H1 (cell line): ENCODE results near the gene CDC42BPB. TPM values are rescaled to one million over a fixed set of nuclear protein-coding genes. Genes with fewer than 3 reads are reported as not detected.

Experiments used
- CTCF ChIA-PET: fragments of 300-600 bp; sonication (Branson Sonifier 250); formaldehyde crosslinking; loops from one replicate; lab custom pipeline; 2021; ENCODE audit not compliant: partially characterized antibody; lab: Charles Lee
- POLR2A ChIA-PET: fragments of 300-600 bp; sonication (Branson Sonifier 250); formaldehyde crosslinking; loops from one replicate; lab custom pipeline; 2021; ENCODE audit warnings: inconsistent platforms; ENCODE audit not compliant: partially characterized antibody; lab: Charles Lee
- DNase-seq, 2 experiments: peaks; one replicate each; pipeline versions ENCODE4 v3.0.0 to v3.0.0-alpha.2; 2010 to 2022; ENCODE audit warnings: low spot score in 2 of 2, low read depth in 1 of 2, mixed read lengths in 1 of 2
- FAIRE-seq: peaks from 2 replicates; lab custom pipeline; 2011; peaks lifted over from hg19 to GRCh38; lab: Jason Lieb, UNC
- H2AFZ ChIP-seq: 2 replicates; pipeline ENCODE4 v1.8.1; 2012; ENCODE audit warnings: low read length, inconsistent platforms
- H2AK5ac ChIP-seq: 2 replicates; pipeline ENCODE4 v1.6.1; 2013; ENCODE audit warnings: low read depth, low read length
- H2BK120ac ChIP-seq: replicated peaks from 2 replicates; pipeline ENCODE3; 2013; ENCODE audit warnings: low read depth, low read length, inconsistent platforms
- H2BK12ac ChIP-seq: 2 replicates; pipeline ENCODE4 v1.6.1; 2013; ENCODE audit warnings: low read depth, low read length
- H2BK15ac ChIP-seq: 2 replicates; pipeline ENCODE4 v1.6.1; 2013; ENCODE audit warnings: low read length
- H2BK20ac ChIP-seq: 2 replicates; pipeline ENCODE4 v1.6.1; 2013; ENCODE audit warnings: low read length
- H2BK5ac ChIP-seq: 2 replicates; pipeline ENCODE4 v1.6.1; 2013; ENCODE audit warnings: low read depth, low read length
- H3K14ac ChIP-seq: 2 replicates; pipeline ENCODE4 v1.6.1; 2013; ENCODE audit warnings: inconsistent platforms; ENCODE audit not compliant: insufficient read length
- H3K18ac ChIP-seq: 2 replicates; pipeline ENCODE4 v1.6.1; 2013; ENCODE audit warnings: low read length; ENCODE audit errors: extremely low read depth
- H3K23ac ChIP-seq: 2 replicates; pipeline ENCODE4 v1.6.1; 2013; ENCODE audit warnings: inconsistent platforms; ENCODE audit not compliant: insufficient read length
- H3K23me2 ChIP-seq: 2 replicates; pipeline ENCODE4 v1.6.1; 2013; ENCODE audit warnings: low read depth, low read length
- H3K27ac ChIP-seq: 2 replicates; pipeline ENCODE4 v1.6.1; 2011; ENCODE audit warnings: low read depth, low read length, inconsistent platforms
- H3K27me3 ChIP-seq, 4 experiments: replicated peaks in 1 of 4; 1 replicate in 1 of 4; 2 replicates in 3 of 4; pipeline versions ENCODE4 v1.6.1 to v1.8.1; 2011 to 2013; ENCODE audit warnings: low read length in 3 of 4, mild to moderate bottlenecking in 3 of 4, inconsistent platforms in 2 of 4, mixed read lengths in 2 of 4, moderate library complexity in 1 of 4; ENCODE audit not compliant: control insufficient read depth in 3 of 4, insufficient read depth in 3 of 4; ENCODE audit errors: extremely low read depth in 1 of 4
- H3K36me3 ChIP-seq, 4 experiments: 2 replicates each; pipeline versions ENCODE4 v1.6.1 to v1.8.1; 2011 to 2013; ENCODE audit warnings: mild to moderate bottlenecking in 4 of 4, low read length in 3 of 4, moderate library complexity in 2 of 4, control low read depth in 1 of 4, inconsistent platforms in 1 of 4; ENCODE audit not compliant: insufficient read depth in 4 of 4, control insufficient read depth in 2 of 4
- H3K4ac ChIP-seq: replicated peaks from 2 replicates; pipeline ENCODE3; 2013; ENCODE audit warnings: low read length, low read depth, mixed read lengths, inconsistent platforms; ENCODE audit not compliant: insufficient read length
- H3K4me1 ChIP-seq, 4 experiments: replicated peaks in 1 of 4; 1 replicate in 1 of 4; 2 replicates in 3 of 4; pipeline versions ENCODE4 v1.6.1 to v1.8.1; 2011 to 2013; ENCODE audit warnings: low read length in 3 of 4, inconsistent platforms in 2 of 4, mixed read lengths in 1 of 4; ENCODE audit not compliant: insufficient read depth in 4 of 4, control insufficient read depth in 3 of 4
- H3K4me2 ChIP-seq, 2 experiments: 2 replicates each; pipeline versions ENCODE4 v1.6.1 to v1.8.1; 2011 to 2013; ENCODE audit warnings: low read depth in 2 of 2, low read length in 2 of 2, control low read depth in 1 of 2, inconsistent platforms in 1 of 2, mild to moderate bottlenecking in 1 of 2; ENCODE audit not compliant: insufficient read depth in 1 of 2
- H3K4me3 ChIP-seq, 4 experiments: fragments of 200-600, 300-600 bp in 1 of 4; sonication (generic), shearing (Covaris generic), sonication (Bioruptor Twin) in 1 of 4; 2 replicates each; pipeline versions ENCODE4 v1.5.1 to v1.8.1; 2011 to 2016; ENCODE audit warnings: low read length in 4 of 4, low read depth in 3 of 4, control low read depth in 2 of 4, inconsistent platforms in 2 of 4, mild to moderate bottlenecking in 2 of 4, mixed read lengths in 1 of 4, moderate library complexity in 1 of 4; ENCODE audit not compliant: insufficient read depth in 2 of 4; ENCODE audit errors: extremely low read depth in 1 of 4
- H3K56ac ChIP-seq: replicated peaks from 2 replicates; pipeline ENCODE3; 2013; ENCODE audit warnings: low read depth, mild to moderate bottlenecking, mixed read lengths, low read length, inconsistent platforms; ENCODE audit not compliant: insufficient read length
- H3K79me1 ChIP-seq: 2 replicates; pipeline ENCODE4 v1.6.1; 2013; ENCODE audit warnings: low read depth, low read length, control low read depth
- H3K79me2 ChIP-seq, 2 experiments: 2 replicates each; pipeline versions ENCODE4 v1.6.1 to v1.8.1; 2012 to 2013; ENCODE audit warnings: low read length in 2 of 2, mild to moderate bottlenecking in 2 of 2, inconsistent platforms in 1 of 2; ENCODE audit not compliant: insufficient read depth in 2 of 2, control insufficient read depth in 1 of 2
- H3K9ac ChIP-seq, 4 experiments: replicated peaks in 1 of 4; 1 replicate in 1 of 4; 2 replicates in 3 of 4; pipeline versions ENCODE4 v1.6.1 to v1.8.1; 2011 to 2013; ENCODE audit warnings: low read depth in 3 of 4, low read length in 3 of 4, control low read depth in 2 of 4, mild to moderate bottlenecking in 2 of 4, moderate library complexity in 2 of 4, inconsistent platforms in 1 of 4; ENCODE audit errors: extremely low read depth in 1 of 4
- H3K9me3 ChIP-seq, 2 experiments: 2 replicates each; pipeline versions ENCODE4 v1.6.1 to v1.8.1; 2012 to 2013; ENCODE audit warnings: mild to moderate bottlenecking in 2 of 2, moderate library complexity in 2 of 2, control low read depth in 1 of 2, inconsistent platforms in 1 of 2, low read depth in 1 of 2, low read length in 1 of 2, mixed read lengths in 1 of 2; ENCODE audit not compliant: insufficient read depth in 2 of 2
- H4K20me1 ChIP-seq, 2 experiments: replicated peaks in 1 of 2; 2 replicates each; pipeline versions ENCODE3 to v1.8.1; 2011 to 2013; ENCODE audit warnings: inconsistent platforms in 2 of 2, low read length in 2 of 2, mild to moderate bottlenecking in 1 of 2; ENCODE audit not compliant: insufficient read depth in 2 of 2, control insufficient read depth in 1 of 2
- H4K5ac ChIP-seq: 2 replicates; pipeline ENCODE4 v1.6.1; 2013; ENCODE audit warnings: low read length, low read depth, mixed read lengths, inconsistent platforms; ENCODE audit not compliant: insufficient read length
- H4K8ac ChIP-seq: 2 replicates; pipeline ENCODE4 v1.8.0; 2013; ENCODE audit warnings: mild to moderate bottlenecking, moderate library complexity, low read length, inconsistent platforms; ENCODE audit not compliant: insufficient read depth; ENCODE audit errors: extremely low read depth
- H4K91ac ChIP-seq: replicated peaks from 2 replicates; pipeline ENCODE3; 2013; ENCODE audit warnings: low read length, mixed read lengths, inconsistent platforms; ENCODE audit not compliant: insufficient read length
- ASH2L ChIP-seq: fragments of 200-600, 300-600 bp; sonication (generic); IDR thresholded peaks from one replicate; pipeline ENCODE4 v1.7.1; 2017; ENCODE audit warnings: low read length
- BACH1 ChIP-seq: IDR thresholded peaks from 2 replicates; pipeline ENCODE4 v1.6.1; 2012; ENCODE audit warnings: low read length, improper control_type of control experiment
- CBX5 ChIP-seq: fragments of 300-800, 300-1000 bp; sonication (generic); IDR thresholded peaks from 2 replicates; pipeline ENCODE4 v1.7.1; 2016; ENCODE audit warnings: antibody characterized with exemption, low read length, low read depth
- CEBPB ChIP-seq: IDR thresholded peaks from 2 replicates; pipeline ENCODE4 v1.6.1; 2012; ENCODE audit warnings: low read depth, low read length
- CTBP2 ChIP-seq: IDR thresholded peaks from 2 replicates; pipeline ENCODE4 v1.7.0; 2011; ENCODE audit warnings: borderline replicate concordance, mild to moderate bottlenecking, moderate library complexity, mixed read lengths, low read length; ENCODE audit not compliant: insufficient read depth, insufficient read length
- JUN ChIP-seq: IDR thresholded peaks from 2 replicates; pipeline ENCODE4 v1.6.1; 2011; ENCODE audit warnings: low read depth, mild to moderate bottlenecking, improper control_type of control experiment, low read length
- KDM4A ChIP-seq: IDR thresholded peaks from one replicate; pipeline ENCODE4 v1.7.1; 2012; ENCODE audit warnings: low read depth, mild to moderate bottlenecking, moderate library complexity, low read length, inconsistent platforms; ENCODE audit not compliant: severe bottlenecking
- KDM5A ChIP-seq: fragments of 200-600 bp; IDR thresholded peaks from 2 replicates; pipeline ENCODE4 v1.7.1; 2012; ENCODE audit warnings: mild to moderate bottlenecking, low read length, inconsistent platforms, mixed read lengths
- PHF8 ChIP-seq: fragments of 200-600 bp; sonication (generic); conservative IDR thresholded peaks from 2 replicates; pipeline ENCODE4 v1.7.1; 2012; ENCODE audit warnings: low read depth, mild to moderate bottlenecking, inconsistent platforms, low read length, moderate library complexity
- TAF1 ChIP-seq: IDR thresholded peaks from 2 replicates; pipeline ENCODE4 v1.6.1; 2011; ENCODE audit warnings: mild to moderate bottlenecking, low read depth, low read length
- TBP ChIP-seq: IDR thresholded peaks from 2 replicates; pipeline ENCODE4 v1.6.1; 2011; ENCODE audit warnings: low read depth, low read length, improper control_type of control experiment
- YY1 ChIP-seq: IDR thresholded peaks from 2 replicates; pipeline ENCODE4 v1.6.1; 2011; ENCODE audit warnings: low read depth, mild to moderate bottlenecking, low read length
- WGBS, 2 experiments: shearing (Covaris generic) in 1 of 2; methylation state at CpG; one replicate each; pipeline versions ENCODE4 v1.1.6 to v1.1.7; 2013 to 2015; ENCODE audit warnings: low lambda C conversion rate in 2 of 2, mixed read lengths in 2 of 2, inconsistent platforms in 1 of 2, low coverage in 1 of 2, missing lambda C conversion rate in 1 of 2; ENCODE audit not compliant: insufficient replicate concordance in 2 of 2, insufficient coverage in 1 of 2, insufficient read length in 1 of 2; ENCODE audit errors: extremely low coverage in 1 of 2, missing lambda C conversion rate in 1 of 2; 5-methylcytosine and 5-hydroxymethylcytosine counted together
- polyA plus RNA-seq, 7 experiments: library from polyadenylated mRNA; depleted of rRNA in 3 of 7; stranded (reverse) in 5 of 7; unstranded in 2 of 7; fragments of >200 nt in 5 of 7; fragments of 200-250 nt in 2 of 7; gene quantifications; 1 replicate in 5 of 7; 2 replicates in 1 of 7; 4 replicates in 1 of 7; pipeline versions ENCODE4 v1.2.1 to v1.2.3, GENCODE V29; 2011 to 2013; ENCODE audit warnings: missing spikeins in 2 of 7, mixed read lengths in 2 of 7
- total RNA-seq: library from RNA; stranded (reverse); fragmentation: NEBNext Ultra II Directional; extraction: Animal tissue kit (Norgen Biotek cat#: 25700); gene quantifications from 2 replicates; pipeline ENCODE4 v1.2.1, GENCODE V29; 2021

Gene CDC42BPB
- total and polyA plus RNA-seq, 2 of the 8 experiments (the other 6 are each of a cell fraction or from before 2014, with no cell fraction given) = 51.2 to 88.2 TPM

- Histone ChIP-seq H4K8ac (no peak overlapping the region), H3K18ac (no peak overlapping the region), H2BK20ac (no peak overlapping the region), H4K5ac (no peak overlapping the region), H3K4me2 (no peak overlapping the region), H3K27ac (no peak overlapping the region), H3K9ac (no peak overlapping the region), H3K79me2 (no peaks in the 10 kb centered on the region), H4K91ac (no peak overlapping the region), H3K4me3 (no peak overlapping the region), H2AFZ (no peak overlapping the region), H3K36me3 (peaks cover 0 to 28% (median 6%) of the 10 kb centered on the region in 4 experiments; a peak in 5 of 8 replicates), H3K9me3 (no peaks in the 10 kb centered on the region), H3K27me3 (no peaks in the 10 kb centered on the region), H3K14ac (no peak overlapping the region), H2BK15ac (no peak overlapping the region), H3K23me2 (no peaks in the 10 kb centered on the region), H3K23ac (no peak overlapping the region), H2BK12ac (no peak overlapping the region), H3K56ac (no peak overlapping the region), H3K4me1 (no peaks in the 10 kb centered on the region), H2BK120ac (no peak overlapping the region), H2AK5ac (no peak overlapping the region), H3K79me1 (peaks cover 6% of the 10 kb centered on the region; the same call in 1 of the 2 replicates), H4K20me1 (peaks cover 5 to 9% of the 10 kb centered on the region in 2 experiments), H2BK5ac (no peak overlapping the region), H3K4ac (no peak overlapping the region)
- FAIRE-seq (no peak), DNase-seq (no peak)
- 87% methylated on average over 6 of the region's 6 CpGs; no CpG with 5 or more reads in 1 of the 2 experiments for WGBS, 2 experiments
- ChIA-PET CTCF (interaction anchor here (2.3 kb wide), 1 partner anchor 26 kb away, joined by 10 read pairs; no protein-coding TSS in a partner anchor), POLR2A (no interaction called here)
- TF ChIP-seq CBX5 = no peak
- no peak for TF ChIP-seq ASH2L
- TF ChIP-seq JUN = no peak
- TF ChIP-seq KDM5A = no peak
- TF ChIP-seq KDM4A = no peak
- no peak for TF ChIP-seq YY1
- no peak for TF ChIP-seq CTBP2
- no peak for TF ChIP-seq CEBPB
- no peak for TF ChIP-seq TAF1
- TF ChIP-seq BACH1 = no peak
- no peak for TF ChIP-seq TBP
- TF ChIP-seq PHF8 = no peak
Measured at GRCh38 chr14:102998393-102998792, 59.0 kb downstream of the CDC42BPB start.
